GM18517 (cell line): ENCODE data around the gene SCIN.
"Not testable (repeated sequence)": the region's sequence is repeated elsewhere in the genome, so short reads cannot be mapped to it uniquely, and the experiment has no call there.

Experiments
- ATAC-seq: cut with Tn5 transposase; IDR thresholded peaks from one replicate; pipeline ENCODE4 v1.9.1; 2021; ENCODE audit warnings: mild to moderate bottlenecking, moderate library complexity; ENCODE audit not compliant: unreplicated experiment

The SCIN gene

GRCh38 chr7:12686234-12686890 lies 115.8 kb downstream of the SCIN start:
- peak; percentile 89 for ATAC-seq

- ATAC-seq = peak; percentile 81
Measured at GRCh38 chr7:12686891-12687717, 116.6 kb downstream of the SCIN start, which contains the start of gene ARL4A. Gene ARL4A, plus strand, starts transcription at chr7:12687633. Its CDS starts 622 bp downstream, at chr7:12688255.

GRCh38 chr7:12687718-12688171 lies 117.2 kb downstream of the SCIN start:
- ATAC-seq = no peak

- ATAC-seq = not testable (repeated sequence)
Measured at GRCh38 chr7:12688485-12689170, 118.1 kb downstream of the SCIN start.

- ATAC-seq = no peak
Measured at GRCh38 chr7:12689451-12689850, 118.9 kb downstream of the SCIN start.

- ATAC-seq = no peak
Measured at GRCh38 chr7:12690041-12690878, 119.7 kb downstream of the SCIN start.

GRCh38 chr7:12691388-12691787 lies 120.9 kb downstream of the SCIN start:
- ATAC-seq = not testable (repeated sequence)

- ATAC-seq = no peak
Measured at GRCh38 chr7:12692035-12692434, 121.5 kb downstream of the SCIN start.

GRCh38 chr7:12692479-12693259 lies 122.1 kb downstream of the SCIN start:
- no peak for ATAC-seq

GRCh38 chr7:12694817-12695216 lies 124.3 kb downstream of the SCIN start:
- ATAC-seq = no peak

GRCh38 chr7:12695965-12696364 lies 125.4 kb downstream of the SCIN start:
- no peak for ATAC-seq

GRCh38 chr7:12699299-12699698 lies 128.8 kb downstream of the SCIN start:
- no peak for ATAC-seq

- ATAC-seq = no peak
Measured at GRCh38 chr7:12701433-12701832, 130.9 kb downstream of the SCIN start.

- no peak for ATAC-seq
Measured at GRCh38 chr7:12703881-12704280, 133.4 kb downstream of the SCIN start.

- ATAC-seq = no peak
Measured at GRCh38 chr7:12705878-12706277, 135.4 kb downstream of the SCIN start.

GRCh38 chr7:12706900-12707536 lies 136.5 kb downstream of the SCIN start:
- no peak for ATAC-seq

- ATAC-seq = no peak
Measured at GRCh38 chr7:12708314-12708713, 137.8 kb downstream of the SCIN start.
